HG03025 (cell line): ENCODE results near the gene RASA2.

ENCODE experiments used
- ATAC-seq: cut with Tn5 transposase; IDR thresholded peaks from one replicate; pipeline ENCODE4 v1.9.1; 2021; ENCODE audit warnings: mild to moderate bottlenecking, moderate library complexity; ENCODE audit not compliant: unreplicated experiment, low FRiP score

Gene RASA2

DNA sequence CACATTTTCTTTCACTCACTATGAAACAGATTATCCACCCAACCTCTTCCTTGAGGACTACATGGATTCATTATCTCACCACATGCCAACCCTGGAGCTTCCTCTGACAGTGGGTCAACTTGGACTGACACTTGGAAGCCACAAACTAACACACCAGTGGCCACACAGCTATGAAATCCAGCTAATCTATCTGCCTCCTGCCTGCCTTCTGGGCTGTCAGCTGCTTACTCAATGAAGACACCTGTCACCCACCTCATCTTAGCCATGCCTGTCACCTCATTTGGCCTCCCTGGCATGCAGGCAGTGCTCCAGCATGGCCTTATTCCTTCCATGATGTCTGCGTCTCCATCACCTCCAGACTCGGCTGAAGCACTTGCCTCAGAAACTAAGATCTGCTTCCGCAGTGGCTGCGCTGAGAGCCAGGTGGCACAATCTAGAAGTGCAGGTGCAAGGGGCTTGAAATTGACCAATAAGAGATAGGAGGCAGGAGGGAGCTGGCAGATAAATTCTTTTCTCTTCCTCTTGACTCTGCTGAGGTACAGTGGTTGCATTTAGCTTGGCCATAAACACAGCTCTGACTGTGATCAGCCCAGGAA, 146.1 kb downstream of the RASA2 start:
- ATAC-seq: no peak

- no peak for ATAC-seq
Observed at GRCh38 chr3:141642215-141642614, 155.4 kb downstream of the RASA2 start.

GRCh38 chr3:141643391-141643790, 156.6 kb downstream of the RASA2 start:
- no peak for ATAC-seq

GRCh38 chr3:141643796-141644195, 157.0 kb downstream of the RASA2 start:
- no peak for ATAC-seq

DNA sequence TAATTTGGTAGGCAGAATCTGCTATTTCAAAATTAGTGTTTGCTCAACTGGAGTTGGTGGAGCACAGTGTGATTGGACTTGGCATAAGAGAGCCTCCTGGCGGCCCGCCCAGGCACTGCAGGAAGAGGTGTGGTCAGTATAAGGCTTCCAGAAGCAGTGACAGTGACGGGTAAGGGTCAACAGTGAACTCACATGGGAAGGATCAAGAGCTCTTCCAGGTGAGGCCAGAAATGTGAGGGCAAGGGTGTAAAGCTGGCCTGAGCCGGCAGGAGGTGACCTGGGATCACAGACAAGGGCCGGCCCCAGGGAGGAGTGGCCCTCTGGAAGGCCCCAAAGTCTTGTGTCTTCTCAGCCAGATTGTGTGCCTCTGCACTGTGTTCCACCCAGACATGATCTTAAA, 158.1 kb downstream of the RASA2 start:
- peak; percentile 88 for ATAC-seq

DNA sequence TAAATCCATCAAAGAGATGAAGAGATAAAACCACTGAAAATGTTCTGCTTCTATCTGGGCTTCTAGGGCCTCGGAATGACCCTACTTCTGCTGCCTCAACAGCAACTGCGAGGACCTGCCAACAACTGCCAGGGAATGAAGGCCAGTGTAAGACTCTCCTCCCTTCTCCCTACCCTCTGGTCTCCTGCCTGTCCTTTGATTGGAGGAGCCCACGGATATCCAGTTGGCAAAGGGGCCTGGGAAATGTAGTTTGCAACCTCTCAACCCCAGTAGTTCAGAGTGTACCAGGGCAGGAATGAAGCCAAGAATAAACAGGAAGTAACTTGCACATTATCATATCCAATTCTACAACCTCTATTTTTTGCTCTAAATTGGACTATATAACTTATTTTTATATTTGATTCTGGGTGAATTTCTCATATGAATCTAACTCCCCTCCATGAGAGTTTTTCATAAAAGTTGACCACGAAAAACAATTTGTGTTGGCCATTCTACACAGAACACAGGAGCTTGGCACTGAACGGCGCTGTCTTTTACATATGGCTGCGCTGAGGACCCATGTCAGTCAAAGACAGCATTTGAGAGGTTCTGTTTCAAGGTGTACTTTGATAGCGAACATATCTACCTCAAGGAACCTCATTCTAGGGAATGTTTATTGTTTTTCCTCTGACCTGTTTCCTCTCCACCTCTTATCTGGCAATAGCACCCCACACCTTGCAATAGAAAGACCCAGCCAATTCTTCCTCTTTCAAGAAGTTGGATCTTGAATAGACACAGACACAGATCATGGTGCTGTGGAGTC, 160.1 kb downstream of the RASA2 start:
- ATAC-seq: no peak

GRCh38 chr3:141647562-141647915, 160.7 kb downstream of the RASA2 start:
- ATAC-seq: no peak

DNA sequence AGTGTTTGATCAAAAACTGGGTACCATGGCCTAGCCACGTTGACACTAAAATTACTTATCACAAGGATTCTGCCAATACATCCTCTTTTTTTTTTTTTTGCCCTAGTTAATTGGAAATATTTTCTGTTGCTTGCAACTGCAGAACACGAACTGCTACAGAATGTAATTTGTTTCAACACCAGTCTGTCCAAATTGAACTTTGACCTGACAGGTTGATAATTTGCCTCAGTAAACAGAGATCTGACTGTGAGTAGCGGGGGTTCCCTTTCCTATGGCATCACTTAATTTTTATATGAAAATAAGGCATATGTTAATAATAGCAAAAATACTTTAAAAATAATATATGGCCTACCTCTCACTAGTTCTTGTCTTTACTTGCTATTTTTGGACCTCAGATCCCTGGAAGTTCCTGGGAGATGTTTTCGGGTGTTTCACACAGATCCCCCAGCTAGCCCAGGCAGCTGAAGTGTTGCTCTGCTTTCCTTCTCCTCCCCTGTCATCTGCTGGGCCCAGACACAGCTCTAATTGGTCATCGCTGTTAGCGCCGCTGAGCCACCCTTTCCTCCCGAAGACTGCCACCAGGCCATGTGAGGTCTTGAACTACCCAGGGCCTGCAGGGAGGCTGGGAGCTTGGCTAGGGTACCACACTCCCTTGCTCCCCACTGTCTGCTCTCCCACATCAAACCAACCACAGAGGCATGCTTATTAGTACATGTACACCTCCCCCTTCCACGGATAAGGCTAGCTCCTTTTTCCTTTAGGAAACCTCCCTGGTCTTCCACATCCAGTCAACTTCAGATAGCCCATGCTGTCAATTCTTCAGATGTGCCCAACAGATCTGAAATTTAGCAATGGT, 161.5 kb downstream of the RASA2 start:
- ATAC-seq: no peak

- ATAC-seq: no peak
Observed at GRCh38 chr3:141649871-141650270, 163.0 kb downstream of the RASA2 start.

GRCh38 chr3:141650783-141651182, 164.0 kb downstream of the RASA2 start:
- no peak for ATAC-seq

DNA sequence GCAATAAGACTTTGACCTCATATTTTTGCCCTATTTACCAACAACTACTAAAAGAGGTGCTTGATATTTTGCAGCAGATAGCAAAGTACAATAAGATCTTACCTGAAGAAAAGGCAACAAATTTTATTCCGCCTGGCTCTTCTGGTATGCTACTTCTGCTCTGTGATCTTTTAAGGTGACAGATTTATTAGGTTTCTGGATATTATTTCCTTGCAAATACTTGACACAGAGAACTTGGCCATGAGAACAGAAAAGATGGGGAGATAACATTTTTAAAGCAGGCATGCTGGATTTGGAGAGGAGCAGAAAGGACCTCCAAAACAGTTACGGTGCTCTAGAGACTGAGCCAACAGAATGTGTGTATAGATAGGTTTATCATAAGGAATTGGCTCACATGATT, 164.6 kb downstream of the RASA2 start:
- no peak for ATAC-seq

- ATAC-seq: no peak
Observed at GRCh38 chr3:141652349-141652748, 165.5 kb downstream of the RASA2 start.

GRCh38 chr3:141653847-141654246, 167.0 kb downstream of the RASA2 start:
- no peak for ATAC-seq

DNA sequence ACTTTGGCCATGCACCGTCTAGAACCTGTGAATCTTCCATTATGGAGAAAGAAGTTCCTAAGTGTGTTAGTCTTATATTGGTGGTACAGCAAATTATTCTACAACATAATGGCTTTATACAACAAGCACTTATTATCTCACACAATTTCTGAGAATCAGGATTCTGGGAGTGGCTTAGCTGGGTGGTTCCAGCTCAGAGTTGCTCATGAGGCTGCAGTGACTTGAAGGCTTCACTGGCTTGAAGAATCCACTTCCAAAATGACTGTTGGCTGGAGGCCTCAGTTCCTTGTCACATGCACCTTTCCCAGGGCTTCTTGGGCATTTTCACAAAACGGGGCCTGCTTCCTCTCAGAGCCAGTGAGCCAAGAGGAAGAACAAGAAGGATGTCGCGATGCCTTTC, 169.0 kb downstream of the RASA2 start:
- ATAC-seq: no peak

- ATAC-seq: no peak
Observed at GRCh38 chr3:141656771-141657170, 169.9 kb downstream of the RASA2 start.

DNA sequence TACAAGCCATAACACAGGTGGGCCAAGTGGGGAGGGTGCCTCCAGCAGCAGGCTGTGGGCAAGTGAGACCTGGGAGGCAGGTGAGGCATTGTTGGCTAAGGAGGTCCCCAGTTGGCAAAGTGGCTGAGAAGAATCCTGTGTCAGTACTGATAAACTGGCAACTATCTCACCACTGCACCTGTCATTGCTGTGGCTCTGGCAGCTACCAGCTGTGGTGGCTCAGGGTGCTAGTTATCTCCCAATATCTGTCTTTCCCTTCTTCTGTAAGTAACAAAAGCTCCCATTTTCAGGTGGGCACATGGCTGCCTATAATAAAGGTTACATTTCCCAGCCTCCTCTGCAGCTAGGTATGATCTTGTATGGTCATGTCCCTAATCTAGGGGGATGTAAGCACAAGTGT, 170.7 kb downstream of the RASA2 start:
- no peak for ATAC-seq

DNA sequence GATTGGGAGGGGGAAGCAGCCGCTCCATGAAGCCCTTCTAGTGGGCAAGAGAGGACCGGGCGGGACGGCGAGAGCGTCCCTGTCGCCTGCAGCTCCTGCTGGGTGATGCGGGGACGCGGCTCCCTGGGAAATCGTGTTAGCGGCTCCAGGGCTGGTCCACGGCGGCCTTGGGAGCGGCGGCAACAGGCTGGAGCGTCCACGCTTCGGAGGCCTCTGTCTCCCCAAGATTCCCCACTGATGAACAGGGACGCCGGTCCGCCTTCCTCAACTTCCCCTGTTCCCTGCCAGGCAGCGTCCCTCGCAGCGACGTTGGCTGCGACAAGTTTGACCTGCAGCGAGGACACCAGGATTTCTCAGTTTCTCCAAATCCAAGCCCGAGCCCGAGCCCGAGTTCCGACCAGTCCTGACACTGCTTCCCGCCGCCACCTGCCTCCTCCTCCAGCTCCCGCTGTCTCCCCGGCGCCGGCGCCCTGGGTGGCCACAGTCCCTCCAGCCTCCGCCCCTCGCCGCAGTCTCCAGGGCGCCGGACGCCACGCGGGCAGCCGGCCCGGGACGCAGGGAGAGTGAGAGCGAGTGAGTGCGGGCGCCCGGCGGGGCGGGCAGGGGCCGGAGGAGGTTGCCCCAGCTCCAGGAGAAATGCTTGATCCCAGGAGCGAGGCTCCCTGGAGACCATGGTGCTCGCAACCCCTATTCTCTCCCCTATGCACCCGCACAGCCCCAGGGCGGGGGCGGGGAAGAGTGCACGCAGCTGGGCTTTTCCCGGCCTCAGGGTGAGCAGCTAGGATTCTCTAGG, 173.2 kb downstream of the RASA2 start:
- ATAC-seq: no peak

DNA sequence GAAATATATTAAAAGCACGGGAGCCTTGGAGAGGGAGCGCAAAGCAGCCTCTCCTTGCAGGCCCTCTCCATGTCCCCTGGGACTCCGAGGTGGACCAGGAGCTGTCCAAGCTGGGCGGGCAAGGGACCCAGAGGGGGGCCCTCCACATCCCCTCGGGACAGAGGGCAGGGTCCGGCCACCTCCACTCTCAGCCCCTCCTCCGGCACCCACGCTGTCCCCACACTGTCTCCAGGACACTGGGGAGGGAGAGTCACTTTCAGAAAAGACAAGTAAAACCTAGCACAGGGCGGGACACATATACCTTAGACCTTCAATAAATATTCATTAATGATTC, 173.8 kb downstream of the RASA2 start:
- ATAC-seq: no peak

GRCh38 chr3:141661229-141662196, 174.7 kb downstream of the RASA2 start:
- ATAC-seq: no peak

- ATAC-seq: no peak
Observed at GRCh38 chr3:141663993-141664392, 177.2 kb downstream of the RASA2 start.
